NCI-H1436 treated with DMSO at 0.1 percent for 48 hours (cell line): ENCODE data around the gene IL1RL2.

Source experiments
- DNase-seq: peaks from one replicate; lab custom pipeline; 2025; lab: John Stamatoyannopoulos, UW

The IL1RL2 gene

DNA sequence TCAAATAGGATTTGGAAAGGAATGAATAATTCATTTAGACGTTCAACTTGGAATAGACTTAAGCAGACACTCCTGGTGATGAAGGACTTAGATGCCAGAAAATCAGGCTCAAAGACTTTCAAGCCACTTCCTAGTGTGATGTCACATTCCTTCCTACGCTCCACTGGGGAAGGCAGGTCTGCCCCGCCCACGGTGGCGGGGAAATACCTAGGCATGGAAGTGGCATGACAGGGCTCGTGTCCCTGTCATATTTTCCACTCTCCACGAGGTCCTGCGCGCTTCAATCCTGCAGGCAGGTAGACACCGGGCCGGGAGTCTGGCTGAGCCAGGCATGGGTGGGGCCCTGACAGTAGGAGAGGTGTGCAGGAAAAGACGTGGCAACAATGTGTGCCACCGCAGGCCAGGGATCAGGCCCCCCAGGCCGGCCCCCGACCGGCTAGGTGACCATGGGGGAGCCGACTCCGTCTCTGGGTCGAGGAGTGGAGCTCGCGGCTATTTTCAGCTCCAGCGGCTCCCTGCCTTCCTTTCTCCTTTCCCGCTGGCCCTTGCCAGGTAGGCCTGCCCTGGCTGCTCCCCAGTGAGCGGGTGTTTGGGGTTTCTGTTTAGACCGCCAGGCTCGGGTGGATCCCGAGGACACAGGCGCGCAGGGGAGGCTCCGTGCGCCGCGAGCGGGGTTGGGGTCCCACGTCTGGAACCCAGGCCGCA is at the start of gene IL1RL2:
IL1RL2 (plus strand) TSS at position 233 of the 705 bp plus-strand sequence. CDS start 845 bp downstream, outside the sequence.
- no peak for DNase-seq

DNA sequence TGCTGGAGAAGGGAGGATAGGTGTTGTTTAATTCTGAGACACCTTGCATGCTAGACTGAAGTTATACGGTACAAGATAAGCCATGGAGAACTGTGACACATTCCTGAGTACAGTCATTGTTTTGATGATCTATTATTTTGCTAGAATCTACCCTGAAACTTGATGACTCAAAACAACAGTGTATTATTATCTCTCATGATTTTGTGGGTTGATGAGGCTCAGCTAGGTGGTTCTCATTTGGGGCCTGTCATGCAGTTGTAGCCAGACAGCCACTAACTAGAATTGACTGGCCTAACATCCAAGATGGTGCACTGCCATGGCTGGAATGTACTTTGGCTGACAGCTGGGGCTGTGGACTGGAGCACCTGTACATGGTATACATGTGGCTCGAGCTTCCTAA is 49.7 kb upstream of the IL1RL2 start:
- no peak for DNase-seq

DNA sequence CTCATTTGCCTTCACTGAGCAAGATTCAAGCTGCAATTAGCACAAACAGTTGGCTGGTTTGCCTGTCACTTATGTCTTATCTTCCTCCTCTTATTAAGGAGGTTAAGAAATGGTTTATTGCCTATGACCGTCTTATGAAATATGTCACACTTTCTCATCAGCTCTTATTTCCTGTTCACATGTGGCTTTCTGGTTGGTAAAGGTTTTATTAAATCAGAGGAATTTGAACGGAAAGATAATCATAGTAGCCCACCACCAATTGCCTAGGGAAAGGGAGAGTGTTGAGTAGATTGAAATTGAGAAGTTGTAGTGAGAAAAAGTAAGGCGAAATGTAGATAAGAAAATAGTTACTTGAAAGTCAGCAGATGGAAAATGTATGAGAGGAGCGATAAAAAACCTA is 48.5 kb upstream of the IL1RL2 start:
- no peak for DNase-seq

DNA sequence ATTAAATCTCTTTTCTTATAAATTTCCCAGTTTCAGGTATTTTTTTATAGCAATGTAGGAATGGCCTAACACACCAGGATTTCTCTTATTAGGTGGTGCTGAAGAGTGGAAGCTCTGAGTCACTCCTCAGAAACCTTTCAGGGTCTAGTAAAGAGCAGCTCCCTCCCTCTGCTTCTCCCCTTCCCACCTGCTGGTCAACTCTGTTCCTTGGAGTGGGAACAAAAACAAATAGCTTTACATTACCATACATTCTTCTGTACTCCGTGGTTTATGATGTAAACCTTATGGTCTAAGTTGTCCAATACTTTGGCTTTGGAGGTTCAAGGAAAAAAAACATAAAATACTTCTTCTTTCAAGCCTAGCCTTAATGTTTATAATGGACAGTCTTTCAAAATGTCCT is 47.0 kb upstream of the IL1RL2 start:
- DNase-seq: no peak

DNA sequence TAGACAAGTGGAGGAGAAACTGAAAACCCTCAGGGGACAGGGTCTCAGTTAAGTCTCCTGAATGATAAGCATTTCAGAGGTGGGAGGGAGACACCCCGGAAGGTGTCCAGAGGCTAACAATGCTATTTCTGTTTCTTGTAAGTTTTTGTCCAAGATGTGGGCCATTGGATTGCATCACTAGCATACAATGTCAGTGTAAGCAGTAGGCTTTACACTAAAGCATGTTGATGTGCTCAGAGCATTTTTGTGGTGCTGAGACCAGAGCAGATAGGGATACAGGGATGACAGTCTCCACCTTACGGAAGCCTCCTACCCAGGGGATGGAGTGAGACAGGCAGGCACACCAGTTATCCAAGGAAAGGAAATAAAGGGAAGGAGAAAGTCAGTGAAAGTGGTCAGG is 46.4 kb upstream of the IL1RL2 start:
- no peak for DNase-seq

DNA sequence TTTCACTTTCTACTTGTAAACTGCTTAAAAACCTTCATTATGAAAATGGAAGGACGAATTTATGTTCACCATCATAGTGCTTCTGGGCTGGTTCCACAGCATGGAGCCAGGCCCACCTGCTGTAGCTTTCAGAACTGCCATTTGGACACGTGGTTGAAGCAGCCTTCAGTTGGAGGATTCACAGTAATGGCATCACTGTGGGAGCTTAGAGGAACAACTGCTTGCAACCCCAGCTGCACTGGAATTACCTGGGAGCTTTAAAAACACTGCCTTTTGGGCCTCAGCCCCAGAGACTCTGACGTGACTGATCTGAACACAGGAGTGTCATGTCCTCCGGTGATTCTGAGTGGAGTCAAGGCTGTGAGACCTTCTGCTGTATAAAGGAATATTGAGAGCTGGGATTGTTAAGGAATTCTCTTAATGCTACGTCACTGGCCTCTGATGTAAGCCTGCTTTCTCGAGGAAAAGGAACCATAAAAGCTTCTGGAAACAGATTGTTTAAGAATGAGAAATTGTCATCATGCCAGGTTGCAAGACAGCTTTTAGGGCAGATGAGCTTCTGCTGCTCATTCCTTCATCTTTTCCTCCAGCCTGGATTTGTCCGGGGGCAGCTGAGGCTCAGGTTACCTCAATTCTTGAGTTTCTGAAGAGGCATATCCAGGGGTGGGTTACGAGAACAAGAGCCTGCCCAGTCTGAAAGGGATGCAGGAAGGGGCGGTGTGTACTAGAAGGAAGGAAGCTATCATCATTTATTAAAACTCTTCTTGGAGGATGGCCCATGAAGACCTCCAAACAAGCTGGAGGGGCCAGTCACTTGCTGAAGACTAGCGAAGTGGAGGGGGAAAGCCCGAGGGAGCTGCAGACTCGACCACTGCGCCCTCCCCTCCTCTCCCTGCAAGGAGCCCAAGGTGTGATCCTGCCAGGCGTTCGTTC is 45.5 kb upstream of the IL1RL2 start:
- no peak for DNase-seq

DNA sequence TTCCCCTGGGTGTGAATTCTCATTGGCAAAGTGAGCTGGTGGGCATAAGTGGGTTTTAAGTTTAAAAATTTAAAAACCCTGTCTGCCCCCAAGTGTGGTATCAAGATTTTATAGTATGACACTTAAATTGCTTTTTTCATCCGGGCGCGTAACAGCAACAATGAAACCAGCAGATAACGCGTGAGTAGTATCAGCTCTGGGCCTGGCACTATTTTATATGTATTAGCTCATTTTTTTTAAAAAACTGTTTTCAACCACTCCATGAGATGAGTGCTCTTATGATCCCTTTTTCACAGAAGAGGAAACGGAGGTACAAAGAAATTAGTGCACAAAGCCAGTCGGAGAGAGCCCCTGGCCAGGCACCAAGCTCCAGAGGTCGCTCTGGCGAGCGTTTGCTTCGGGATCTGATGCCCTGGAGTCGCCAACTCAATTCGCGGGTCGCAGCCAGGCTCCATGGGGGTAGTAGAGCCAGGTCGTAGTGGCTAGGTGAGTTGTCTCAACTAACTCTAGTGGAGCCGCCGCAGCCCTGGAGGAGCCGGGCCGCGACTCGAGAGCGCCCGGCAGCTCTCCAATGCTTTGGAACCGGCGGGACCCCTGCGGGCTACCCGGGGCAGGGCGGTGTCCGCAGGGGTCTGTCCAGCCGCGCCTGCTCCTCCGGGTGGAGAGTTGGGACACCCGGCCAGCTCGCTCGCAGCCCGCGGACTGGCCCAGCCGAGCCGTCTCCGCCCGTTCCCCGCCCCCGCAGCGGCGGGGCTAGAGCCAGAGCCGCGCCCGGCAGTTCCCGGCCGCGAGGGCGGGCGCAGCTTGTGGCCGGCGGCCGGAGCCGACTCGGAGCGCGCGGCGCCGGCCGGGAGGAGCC is 44.6 kb upstream of the IL1RL2 start, which contains the start of gene IL1R1:
IL1R1 (plus strand) TSS at position 777 of the 859 bp plus-strand sequence. CDS start 14,979 bp downstream, outside the sequence.
- no peak for DNase-seq

DNA sequence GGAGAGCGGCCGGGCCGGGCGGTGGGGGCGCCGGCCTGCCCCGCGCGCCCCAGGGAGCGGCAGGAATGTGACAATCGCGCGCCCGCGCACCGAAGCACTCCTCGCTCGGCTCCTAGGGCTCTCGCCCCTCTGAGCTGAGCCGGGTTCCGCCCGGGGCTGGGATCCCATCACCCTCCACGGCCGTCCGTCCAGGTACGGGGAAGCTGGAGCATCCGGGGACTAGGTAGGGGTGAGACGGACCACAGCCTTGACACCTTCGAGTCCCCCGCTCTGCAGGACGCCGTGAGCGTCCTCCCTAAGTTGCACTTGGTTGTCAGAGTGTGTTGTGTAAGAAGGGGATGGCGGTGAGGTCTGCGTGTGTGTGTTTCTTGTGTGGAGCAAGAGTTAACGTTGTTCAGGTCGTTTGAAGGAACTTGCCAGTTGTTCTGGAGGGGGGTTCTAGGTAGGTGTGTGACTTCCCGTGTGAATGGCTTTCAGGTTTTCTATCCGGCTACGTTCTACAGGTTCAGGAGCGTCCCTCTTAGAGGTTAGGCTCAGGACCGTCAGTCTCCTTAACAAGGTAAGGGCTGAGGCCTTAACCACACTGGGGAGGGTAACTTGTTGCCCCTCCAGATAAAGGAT is 43.9 kb upstream of the IL1RL2 start:
- no peak for DNase-seq

DNA sequence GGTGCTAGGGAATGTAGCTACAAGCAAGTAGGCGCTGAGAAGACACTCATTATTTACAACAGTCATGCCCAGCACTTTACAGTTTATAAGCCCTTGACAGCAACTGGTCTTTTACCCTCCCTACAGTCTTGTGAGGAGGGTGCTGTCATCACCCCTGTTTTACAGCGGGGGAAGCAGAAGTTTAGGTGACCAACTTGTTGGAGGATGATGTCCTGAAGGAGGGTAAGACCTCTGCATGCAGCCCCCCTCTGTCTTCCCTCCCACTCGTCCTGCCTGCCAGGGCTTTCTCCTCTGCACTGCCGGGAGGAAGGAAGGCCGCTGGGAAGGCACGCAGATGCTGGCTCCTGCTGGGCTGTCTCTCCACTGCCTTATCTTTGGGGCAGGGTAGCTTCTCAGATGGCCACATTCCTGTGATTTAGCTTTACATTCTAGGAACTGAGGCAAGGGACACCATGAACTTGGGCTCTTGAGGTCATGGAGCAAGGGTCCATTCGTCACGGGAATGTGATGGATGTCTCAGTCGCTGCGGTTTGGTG is 43.3 kb upstream of the IL1RL2 start:
- DNase-seq: no peak

DNA sequence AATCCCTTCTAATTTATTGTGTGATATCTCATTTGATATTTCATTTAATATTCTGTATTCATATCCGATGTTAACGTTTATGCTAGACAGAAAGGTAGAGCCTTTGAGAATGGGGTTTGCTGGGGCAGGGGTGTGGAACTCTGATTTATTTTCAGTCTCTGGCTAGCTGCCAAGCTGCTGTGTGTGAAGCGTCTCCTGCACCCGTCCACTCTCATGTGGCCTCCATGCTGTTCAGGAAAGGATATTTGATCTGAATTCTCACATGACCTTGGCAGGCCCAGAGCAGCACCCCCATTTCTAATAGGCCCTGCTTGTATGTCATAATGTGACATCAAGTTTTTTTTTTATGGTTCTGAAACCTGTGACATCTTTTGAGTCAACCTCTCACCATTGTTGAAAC is 42.7 kb upstream of the IL1RL2 start:
- no peak for DNase-seq

DNA sequence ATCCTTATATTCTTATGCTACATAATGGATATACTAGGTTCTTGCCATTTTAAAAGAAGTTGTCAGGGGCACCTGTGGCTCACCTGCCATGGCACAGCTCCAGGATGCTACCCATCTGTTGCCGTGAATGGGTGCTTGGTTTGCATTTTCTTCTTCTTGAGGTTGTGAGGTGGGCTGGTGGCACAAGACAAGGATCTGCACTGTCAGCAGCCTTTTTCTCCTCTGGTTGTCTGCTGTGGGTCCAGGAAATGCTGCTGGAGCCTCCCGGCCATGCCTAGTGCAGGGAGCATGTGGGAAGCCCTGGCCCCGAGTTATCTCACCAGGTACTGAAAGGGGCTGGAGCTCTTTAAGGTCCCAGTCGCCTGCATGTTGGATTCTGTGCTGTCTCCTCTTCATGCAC is 41.7 kb upstream of the IL1RL2 start:
- DNase-seq: no peak

DNA sequence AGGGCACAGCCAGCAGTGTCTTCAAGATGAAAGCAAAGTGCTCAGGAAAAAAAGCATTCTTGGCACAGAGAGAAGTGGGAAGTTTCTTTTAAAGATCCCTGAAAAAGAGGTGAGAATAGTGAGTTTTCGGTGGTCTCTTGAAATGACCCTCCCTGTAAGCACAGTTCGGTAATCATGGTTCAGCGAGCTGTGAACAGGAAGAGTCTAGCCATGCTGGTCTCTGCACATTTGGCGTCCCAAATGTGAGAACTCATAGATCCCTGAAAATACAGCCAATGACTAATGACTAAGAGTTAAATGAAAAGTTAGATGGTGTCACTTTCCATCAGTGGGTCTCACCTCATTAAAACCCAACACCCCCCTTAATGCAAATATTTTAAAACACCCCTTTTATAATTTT is 40.9 kb upstream of the IL1RL2 start:
- DNase-seq: no peak

DNA sequence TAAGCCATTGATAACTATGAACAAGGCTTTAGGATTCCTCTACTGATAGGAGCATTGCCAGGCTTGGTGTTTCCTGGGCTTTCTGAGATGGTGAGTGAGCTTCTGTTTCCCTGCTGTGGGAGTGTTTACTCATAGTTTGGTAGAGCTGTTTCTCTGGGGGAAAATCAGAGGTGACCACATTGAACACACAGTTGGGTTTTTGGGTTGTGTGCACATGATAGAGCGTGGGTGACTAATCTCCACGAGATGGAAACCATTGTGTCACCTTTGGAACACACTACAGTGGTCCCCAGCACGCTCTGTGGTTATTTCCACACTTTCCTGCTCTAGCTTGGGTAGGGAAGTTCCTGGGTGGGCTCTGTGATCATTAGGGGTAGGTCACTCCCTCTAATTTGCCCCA is 38.9 kb upstream of the IL1RL2 start:
- DNase-seq: no peak

DNA sequence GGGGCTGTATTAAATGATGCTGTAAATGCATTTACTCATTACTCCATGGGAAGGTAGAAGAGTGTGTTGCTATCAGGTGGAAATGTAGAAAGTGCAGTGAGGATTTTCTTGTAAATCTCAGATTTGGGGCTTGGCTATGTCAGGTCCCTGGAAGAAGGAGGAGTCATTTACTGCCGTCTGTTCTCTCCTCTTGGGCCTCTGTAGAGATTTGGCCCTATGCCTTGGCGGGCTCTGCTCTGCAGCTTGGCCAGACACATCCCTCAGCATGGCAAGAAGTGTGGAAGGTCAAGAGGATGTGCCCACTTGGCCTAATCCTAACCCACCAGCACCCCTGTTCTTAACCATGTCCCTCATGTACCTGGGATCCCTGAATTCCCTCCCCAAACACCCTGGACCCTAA is 37.6 kb upstream of the IL1RL2 start:
- DNase-seq: no peak

DNA sequence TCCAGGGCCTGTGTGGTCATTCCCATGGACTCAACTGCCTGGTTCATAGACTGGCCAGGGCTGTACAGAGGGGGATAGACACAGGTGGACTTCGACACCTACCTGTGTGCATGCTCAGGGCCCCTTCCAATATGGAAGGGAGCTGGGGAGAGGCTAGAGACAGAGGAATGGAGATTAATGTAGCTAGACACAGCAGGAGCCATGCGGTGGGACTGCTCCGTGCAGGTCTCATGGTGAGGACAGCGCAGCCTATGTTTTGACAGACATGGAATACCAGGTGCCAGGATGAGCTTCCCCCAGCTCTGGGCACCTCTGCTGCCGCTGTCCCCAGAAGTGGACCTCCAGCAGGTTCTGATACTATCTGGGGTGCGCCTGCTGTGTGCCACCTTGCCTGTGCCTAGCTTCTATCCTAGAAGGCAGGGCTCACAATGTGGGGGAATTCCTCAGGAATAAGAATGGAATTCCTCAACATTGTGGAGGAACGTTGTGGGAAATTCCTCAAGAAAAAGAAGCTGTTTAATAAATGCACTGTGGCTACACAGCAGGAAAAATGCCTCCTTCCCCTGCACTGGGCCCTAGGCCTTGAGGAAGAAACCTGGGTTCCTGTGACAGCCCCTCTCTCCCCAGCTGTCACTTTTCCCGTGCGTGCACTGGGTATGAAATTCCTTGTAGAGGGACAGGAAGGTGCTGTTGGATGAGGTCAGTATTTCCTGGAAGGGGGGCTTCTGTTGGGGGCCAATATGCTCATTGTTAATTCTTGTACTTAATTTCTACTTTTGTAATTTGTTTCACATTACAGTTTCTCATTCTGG is 37.0 kb upstream of the IL1RL2 start:
- no peak for DNase-seq

DNA sequence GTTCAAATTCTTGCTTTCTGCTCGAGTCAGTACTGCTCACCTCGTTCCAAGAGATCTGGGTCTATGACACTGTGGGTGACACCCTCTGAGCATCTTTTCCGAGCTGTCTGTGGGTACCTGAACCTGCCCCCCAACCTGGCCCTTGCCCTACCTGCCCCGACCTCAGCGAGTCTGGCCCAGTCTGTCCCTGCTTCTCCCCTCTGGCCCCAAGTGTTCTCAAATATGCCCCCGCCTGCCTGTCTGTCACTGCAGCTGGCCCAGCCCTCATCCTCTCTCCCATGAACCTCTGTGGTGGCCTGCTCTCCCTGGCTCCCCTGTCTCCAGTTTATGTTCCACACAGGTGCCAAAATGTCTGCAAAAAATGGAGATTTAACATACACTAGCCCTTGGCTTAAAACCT is 32.5 kb upstream of the IL1RL2 start:
- no peak for DNase-seq

DNA sequence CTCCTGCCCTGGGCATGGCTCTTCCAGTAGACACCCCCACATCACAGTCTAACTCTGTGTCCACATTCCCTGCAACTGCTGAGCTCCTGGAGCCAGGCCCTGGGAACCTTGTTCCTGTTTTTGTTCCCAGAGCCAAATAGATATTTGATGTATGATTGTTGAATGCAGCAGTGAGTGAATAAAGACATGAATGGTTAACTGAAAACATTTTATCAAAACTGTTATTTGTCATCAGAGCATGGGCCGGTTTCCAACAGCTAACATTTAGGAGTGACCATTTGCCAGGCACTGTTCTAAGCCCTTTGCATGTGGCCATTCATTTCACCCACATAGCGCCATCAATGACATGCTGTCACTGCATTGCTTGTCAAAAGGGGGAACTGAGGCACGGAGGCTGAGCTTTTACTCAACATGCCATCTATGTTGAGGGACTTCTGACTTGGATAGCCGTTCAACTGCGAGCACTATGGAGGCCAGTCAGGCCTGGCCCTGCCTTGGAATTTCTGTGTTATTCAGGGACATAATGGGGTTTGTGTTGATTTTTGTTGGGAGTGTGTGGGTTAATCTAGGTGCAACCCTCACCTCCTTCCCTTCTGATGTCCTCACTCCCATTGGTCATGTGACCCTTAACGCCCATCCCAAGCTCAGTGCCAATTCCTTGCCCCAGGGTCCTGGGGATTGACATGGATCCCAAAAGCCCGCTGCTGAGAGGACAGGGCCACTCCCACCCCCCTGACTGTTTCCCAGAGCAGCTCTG is 31.7 kb upstream of the IL1RL2 start:
- no peak for DNase-seq

DNA sequence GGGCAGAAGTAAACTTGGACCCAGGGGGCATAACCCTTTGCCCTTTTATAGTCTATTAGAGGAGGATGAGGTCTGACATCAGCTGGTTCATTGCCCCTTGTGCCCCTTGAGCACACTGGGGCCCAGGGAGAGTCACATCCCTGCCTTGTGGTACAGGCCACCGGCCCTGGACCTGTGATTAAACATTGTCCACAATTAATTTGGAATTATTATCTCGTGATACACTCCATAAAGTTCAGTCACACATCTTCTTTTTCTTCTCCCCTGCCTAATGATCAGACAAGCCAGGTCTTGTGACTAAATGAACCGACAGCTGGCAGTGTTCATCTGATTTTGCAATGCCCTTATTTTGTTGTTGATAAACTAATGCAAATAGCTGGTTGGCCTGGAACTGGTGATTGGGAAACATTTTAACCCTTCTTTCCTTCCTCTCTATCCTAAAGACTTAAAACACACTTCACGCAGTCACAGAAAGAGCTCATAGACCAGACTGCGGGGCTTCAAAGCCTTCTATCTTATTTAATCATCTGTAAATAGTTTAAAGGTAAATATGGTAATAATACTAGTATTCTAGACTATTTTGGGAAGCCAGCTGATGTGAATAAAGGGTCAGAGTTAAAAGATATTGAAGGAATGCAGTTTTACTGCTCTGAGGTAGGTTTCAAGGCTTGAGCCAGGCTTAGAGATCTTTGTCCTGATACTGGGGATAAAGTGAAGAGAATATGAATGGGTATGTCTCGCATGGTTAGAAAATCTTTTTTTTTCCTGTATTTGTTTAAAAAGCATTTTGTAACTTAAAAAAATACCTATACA is 30.9 kb upstream of the IL1RL2 start:
- DNase-seq: no peak
